SJSA1 (cell line): ENCODE results near the gene SLC25A19. TPM values are rescaled to one million over a fixed set of nuclear protein-coding genes. Genes with fewer than 3 reads are reported as not detected.

Source experiments
- DNase-seq, 2 experiments: peaks; one replicate each; pipeline ENCODE4 v3.0.0-alpha.2; 2015 to 2020; ENCODE audit warnings: low spot score in 2 of 2, low read depth in 1 of 2
- H3K27ac ChIP-seq: fragments of 250-450 bp; sonication (Bioruptor Pico); 2 replicates; pipeline ENCODE4 v1.5.1; 2020; ENCODE audit warnings: mild to moderate bottlenecking, moderate library complexity
- H3K27me3 ChIP-seq: fragments of 250-450 bp; sonication (Bioruptor Pico); replicated peaks from 2 replicates; pipeline ENCODE4 v1.5.1; 2020; ENCODE audit warnings: mild to moderate bottlenecking, moderate library complexity
- H3K36me3 ChIP-seq: fragments of 250-450 bp; sonication (Bioruptor Pico); 2 replicates; pipeline ENCODE4 v1.5.1; 2020; ENCODE audit warnings: mild to moderate bottlenecking
- H3K4me1 ChIP-seq: fragments of 250-450 bp; sonication (Bioruptor Pico); replicated peaks from 2 replicates; pipeline ENCODE4 v1.6.1; 2021; ENCODE audit warnings: mild to moderate bottlenecking
- H3K4me3 ChIP-seq: fragments of 250-450 bp; sonication (Bioruptor Pico); 2 replicates; pipeline ENCODE4 v1.5.1; 2020; ENCODE audit warnings: mild to moderate bottlenecking
- H3K9me3 ChIP-seq: fragments of 250-450 bp; sonication (Bioruptor Pico); replicated peaks from 2 replicates; pipeline ENCODE4 v1.5.1; 2020; ENCODE audit warnings: mild to moderate bottlenecking
- total RNA-seq: library from RNA; depleted of rRNA; stranded (reverse); fragments of >200 nt; shearing (Covaris generic); gene quantifications from 2 replicates; pipeline ENCODE4 v1.2.3, GENCODE V29; 2014; rRNA removed

The SLC25A19 gene
- 8.5 and 21.7 TPM in 2 replicates for total RNA-seq

DNA sequence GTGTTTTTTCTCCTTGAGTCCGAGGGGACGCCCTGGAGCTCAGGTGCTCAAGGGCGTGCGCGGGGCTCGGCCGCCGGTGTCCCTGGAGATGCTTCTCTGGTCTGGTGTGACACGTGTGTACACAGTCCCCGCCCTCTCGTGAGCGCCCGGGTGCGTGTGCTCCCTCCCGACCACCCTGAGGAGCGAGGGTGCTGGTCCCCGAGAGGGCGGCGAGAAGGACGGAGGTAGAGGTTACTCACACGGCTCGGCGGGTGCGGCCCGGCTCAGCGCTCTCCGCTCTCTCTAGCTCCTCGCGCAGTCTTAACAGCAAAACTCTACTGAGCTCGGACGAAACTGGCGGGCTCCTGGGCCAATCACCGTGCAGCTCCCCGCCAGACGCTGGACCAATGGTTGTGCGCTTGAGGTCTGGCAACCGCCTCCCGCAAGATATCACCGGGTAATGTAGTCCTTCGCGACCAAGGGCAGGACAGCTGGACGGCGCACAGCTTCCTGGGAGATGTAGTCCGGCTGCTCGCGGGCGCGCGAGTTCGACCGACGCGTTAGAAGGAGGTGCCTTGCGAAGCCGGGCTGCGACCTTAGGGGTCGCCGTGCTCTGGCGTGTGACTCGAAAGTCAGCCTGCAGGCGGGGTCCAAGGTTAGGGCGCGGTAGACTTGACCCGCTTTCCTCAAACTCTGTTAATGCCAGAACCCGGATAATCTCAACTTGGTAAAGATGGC, at the start of gene SLC25A19:
Gene SLC25A19, minus strand, starts transcription at position 319 of the 717 bp plus-strand sequence. CDS start 2,669 bp downstream, outside the sequence.
- Histone ChIP-seq H3K27ac (peak within 1 kb of the TSS; percentile 71), H3K9me3 (no peaks in the 10 kb centered on the region), H3K27me3 (no peaks in the 10 kb centered on the region), H3K4me3 (peak within 1 kb of the TSS; percentile 54), H3K36me3 (no peaks in the 10 kb centered on the region), H3K4me1 (peaks cover 4% of the 10 kb centered on the region; the same call in 1 of the 2 replicates)
- peak; percentile 99 to 100 for DNase-seq

DNA sequence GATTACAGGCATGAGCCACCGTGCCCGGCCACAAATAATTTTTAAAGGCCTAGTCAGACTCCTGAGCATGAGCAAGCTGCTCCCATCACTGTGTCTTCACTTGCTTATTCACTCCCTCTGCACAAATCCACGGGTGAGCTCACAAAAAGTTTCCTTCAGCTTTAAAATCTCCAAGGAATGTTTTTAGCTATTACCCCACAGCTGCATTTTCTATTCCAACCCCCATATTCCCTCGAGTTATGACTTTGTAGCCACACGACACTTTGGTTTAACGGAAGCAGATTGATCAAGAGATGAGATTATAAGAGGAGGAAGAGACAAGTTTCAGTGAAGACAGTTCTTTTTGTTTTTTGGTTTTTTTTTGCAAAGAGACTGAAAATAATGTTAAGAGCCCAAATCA, 49.1 kb upstream of the SLC25A19 start:
- no peaks in the 10 kb centered on the region for H3K27me3 ChIP-seq
- no peak for DNase-seq
- H3K36me3 ChIP-seq = 0 out of 2 replicates have a peak, but pooled peaks cover 3% of the 10 kb centered on the region
- no peaks in the 10 kb centered on the region for H3K4me1 ChIP-seq
- no peak overlapping the region for H3K4me3 ChIP-seq
- no peaks in the 10 kb centered on the region for H3K9me3 ChIP-seq
- H3K27ac ChIP-seq = no peak overlapping the region

DNA sequence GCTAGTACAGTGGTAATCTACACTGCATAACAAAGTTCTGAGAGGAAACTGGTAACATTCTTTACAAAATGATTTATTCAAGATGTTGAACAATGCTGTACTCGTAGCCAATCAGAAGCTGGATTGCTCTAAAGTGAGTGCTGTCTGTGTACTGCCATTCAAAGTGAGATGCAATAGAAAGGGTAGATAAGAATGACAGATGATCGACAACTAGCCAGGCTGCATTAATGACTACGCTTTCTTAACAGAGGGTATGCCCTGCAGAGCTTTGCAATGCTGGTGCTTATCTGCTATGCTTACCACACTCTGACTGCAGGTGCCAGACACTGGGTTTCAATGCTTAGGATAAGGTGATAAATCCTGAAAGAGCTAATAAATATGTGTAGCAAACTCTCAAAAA, 46.1 kb upstream of the SLC25A19 start:
- no peaks in the 10 kb centered on the region for H3K27me3 ChIP-seq
- peaks cover 16% of the 10 kb centered on the region for H3K36me3 ChIP-seq
- H3K4me3 ChIP-seq = no peak overlapping the region
- H3K9me3 ChIP-seq = no peaks in the 10 kb centered on the region
- no peak overlapping the region for H3K27ac ChIP-seq
- H3K4me1 ChIP-seq = no peaks in the 10 kb centered on the region; the same call in 1 of the 2 replicates
- no peak for DNase-seq

DNA sequence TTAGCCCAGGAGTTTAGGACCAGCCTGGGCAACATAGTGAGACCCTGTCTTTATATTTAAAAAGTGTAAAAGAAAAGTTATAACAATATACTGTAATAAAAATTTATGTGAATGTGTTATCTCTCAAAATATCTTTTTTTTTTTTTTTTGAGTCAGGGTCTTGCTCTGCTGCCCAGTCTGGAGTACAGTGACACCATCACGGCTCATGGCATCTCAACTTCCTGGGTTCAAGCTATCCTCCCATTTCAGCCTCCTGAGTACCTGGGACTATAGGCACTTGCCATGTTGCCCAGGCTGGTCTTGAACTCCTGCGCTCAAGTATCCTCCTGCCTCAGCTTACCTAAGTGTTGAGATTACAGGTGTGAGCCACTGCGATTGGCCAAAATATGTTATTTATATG, 45.5 kb upstream of the SLC25A19 start:
- Histone ChIP-seq H3K27me3 (no peaks in the 10 kb centered on the region), H3K27ac (no peak overlapping the region), H3K36me3 (peaks cover 22% of the 10 kb centered on the region), H3K4me3 (no peak overlapping the region), H3K9me3 (no peaks in the 10 kb centered on the region), H3K4me1 (no peaks in the 10 kb centered on the region; the same call in 1 of the 2 replicates)
- DNase-seq = no peak

DNA sequence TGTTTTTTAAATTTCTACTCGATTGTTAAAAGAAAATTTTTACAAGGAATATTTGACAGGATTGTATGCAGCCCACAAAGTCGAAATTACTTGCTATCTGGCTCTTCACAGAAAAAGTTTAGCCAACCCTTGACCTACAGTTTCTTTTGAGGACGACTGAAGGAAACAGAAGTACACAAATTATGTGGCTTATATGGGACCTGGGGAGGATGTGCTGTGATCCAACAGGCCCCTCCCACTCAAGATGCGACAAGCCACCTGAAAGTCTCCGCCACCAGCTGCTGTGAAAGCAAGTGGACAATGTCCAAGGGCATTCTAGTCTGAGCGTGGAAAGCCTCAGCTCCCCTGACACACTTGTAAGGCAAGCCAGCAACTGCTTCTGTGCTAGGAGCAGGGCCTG, 42.4 kb upstream of the SLC25A19 start:
- Histone ChIP-seq H3K27me3 (no peaks in the 10 kb centered on the region), H3K27ac (no peak overlapping the region), H3K9me3 (no peaks in the 10 kb centered on the region), H3K4me1 (no peaks in the 10 kb centered on the region; the same call in 1 of the 2 replicates), H3K36me3 (peaks cover 23% of the 10 kb centered on the region), H3K4me3 (no peak overlapping the region)
- no peak for DNase-seq

DNA sequence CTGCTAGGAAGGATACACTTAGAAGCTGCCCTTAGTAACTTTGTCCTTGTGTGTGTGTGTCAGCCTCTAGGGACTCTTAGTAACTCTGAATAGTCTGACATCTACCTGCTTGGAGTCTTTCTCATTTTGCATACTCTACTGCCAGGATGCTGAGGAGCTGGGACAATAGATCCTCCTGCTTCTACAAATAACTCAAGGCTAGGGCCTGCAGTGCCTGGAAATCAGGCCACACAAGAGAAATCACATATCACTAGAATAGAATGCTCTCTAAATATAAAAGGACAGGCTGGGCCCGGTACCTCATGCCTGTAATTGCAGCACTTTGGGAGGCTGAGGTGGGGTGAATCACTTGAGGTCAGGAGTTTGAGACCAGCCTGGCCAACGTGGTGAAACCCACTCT, 38.5 kb upstream of the SLC25A19 start:
- H3K27ac ChIP-seq = no peak overlapping the region
- no peak overlapping the region for H3K4me3 ChIP-seq
- no peak for DNase-seq
- H3K27me3 ChIP-seq = no peaks in the 10 kb centered on the region
- H3K36me3 ChIP-seq = peaks cover 47% of the 10 kb centered on the region
- no peaks in the 10 kb centered on the region for H3K9me3 ChIP-seq
- H3K4me1 ChIP-seq = no peaks in the 10 kb centered on the region; the same call in none of the 2 replicates

DNA sequence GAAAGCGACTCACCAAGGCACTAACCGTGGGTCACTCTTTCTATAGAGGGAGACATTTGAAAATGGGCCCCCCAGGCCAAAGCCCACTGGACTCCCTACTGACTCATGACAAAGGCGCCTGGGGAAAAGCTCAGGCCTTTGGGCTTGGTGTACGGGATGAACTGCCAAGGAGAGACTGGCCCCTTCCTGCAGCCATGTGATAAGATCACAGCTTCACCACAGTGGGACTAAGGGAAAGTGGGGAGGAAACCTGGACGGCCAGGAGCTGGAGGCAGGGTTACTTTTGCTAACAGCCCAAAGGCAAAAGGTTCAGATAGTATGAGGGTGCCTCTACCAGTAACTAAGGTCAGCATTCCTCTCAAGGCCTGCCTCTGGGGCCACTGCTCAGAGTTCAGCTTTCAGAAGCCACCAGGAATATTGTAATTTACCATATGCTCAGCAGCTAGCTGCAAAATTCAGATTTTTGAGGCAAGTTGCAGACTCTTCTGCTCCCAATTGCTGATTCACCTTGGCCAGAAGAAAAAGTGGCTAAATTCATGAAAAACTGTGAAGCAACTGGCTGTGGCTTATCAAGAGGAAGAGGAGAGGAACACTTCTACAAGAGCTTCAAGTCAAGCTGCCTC, 37.1 kb upstream of the SLC25A19 start:
- H3K27ac ChIP-seq = no peak overlapping the region
- H3K27me3 ChIP-seq = no peaks in the 10 kb centered on the region
- H3K9me3 ChIP-seq = no peaks in the 10 kb centered on the region
- H3K4me1 ChIP-seq = no peaks in the 10 kb centered on the region; the same call in none of the 2 replicates
- peaks cover 51% of the 10 kb centered on the region for H3K36me3 ChIP-seq
- DNase-seq = no peak
- no peak overlapping the region for H3K4me3 ChIP-seq

DNA sequence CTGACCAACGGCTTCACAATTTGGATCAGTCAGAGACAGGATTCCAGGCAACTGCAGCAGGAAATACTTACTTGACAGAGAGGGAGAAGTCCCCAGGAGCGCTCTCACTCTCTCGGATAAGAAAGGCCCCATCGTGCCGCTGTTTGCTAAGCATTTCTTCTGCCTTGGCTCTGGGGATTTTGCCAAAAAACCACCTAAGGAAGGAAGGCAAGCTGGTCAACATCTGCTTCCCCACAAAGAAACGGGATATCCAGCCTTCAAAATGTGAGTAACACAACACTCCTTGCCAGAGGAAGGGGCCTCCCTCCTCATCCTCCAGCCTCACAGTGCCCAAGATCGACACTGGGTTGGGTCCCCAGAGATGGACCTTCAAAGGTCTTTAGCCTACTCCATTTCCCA, 36.6 kb upstream of the SLC25A19 start:
- Histone ChIP-seq H3K9me3 (no peaks in the 10 kb centered on the region), H3K27ac (no peak overlapping the region), H3K4me3 (no peak overlapping the region), H3K27me3 (no peaks in the 10 kb centered on the region), H3K4me1 (no peaks in the 10 kb centered on the region; the same call in 1 of the 2 replicates), H3K36me3 (peaks cover 51% of the 10 kb centered on the region)
- DNase-seq = no peak

DNA sequence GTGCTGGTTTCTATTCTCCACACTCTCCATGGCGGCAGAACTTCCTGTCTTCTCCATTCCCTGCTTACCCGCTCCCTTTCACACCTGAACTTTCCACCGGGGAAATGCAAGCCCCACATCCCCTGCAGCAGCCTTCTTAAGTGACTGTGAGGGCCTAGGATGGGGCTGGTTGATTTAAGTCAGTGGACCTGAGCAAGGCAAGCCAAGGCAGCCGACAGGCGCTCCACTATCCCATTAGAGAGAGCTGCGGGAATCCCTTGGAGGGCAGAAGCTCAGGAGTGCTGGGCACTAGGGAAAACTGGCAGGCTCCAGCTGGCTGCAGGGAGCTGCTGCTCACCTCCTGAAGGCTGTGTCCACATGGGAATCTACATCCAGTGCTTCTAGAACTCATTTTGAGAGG, 36.1 kb upstream of the SLC25A19 start:
- peaks cover 54% of the 10 kb centered on the region for H3K36me3 ChIP-seq
- H3K9me3 ChIP-seq = no peaks in the 10 kb centered on the region
- H3K4me1 ChIP-seq = no peaks in the 10 kb centered on the region; the same call in 1 of the 2 replicates
- no peak for DNase-seq
- no peaks in the 10 kb centered on the region for H3K27me3 ChIP-seq
- no peak overlapping the region for H3K4me3 ChIP-seq
- no peak overlapping the region for H3K27ac ChIP-seq

DNA sequence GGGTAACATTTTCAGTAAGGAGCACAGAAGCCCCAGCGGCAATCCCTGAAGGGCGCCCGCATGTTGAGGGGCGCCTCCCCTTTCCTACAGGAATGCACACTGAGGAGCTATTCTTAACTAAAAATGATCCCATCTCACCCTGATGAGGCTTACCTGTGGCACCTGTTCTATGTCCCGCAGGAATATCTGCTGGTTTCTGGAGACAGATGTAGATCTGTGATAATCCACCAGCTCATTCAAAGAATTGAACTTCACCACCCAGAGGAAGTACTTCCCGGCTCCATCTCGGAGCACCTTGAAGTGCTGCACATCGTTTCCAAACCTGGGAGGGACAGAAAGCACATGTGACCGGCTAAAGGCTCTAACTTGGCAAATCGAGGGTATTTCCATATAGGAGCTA, 32.3 kb upstream of the SLC25A19 start:
- no peak for DNase-seq
- Histone ChIP-seq H3K4me1 (no peaks in the 10 kb centered on the region; the same call in 1 of the 2 replicates), H3K27ac (no peak overlapping the region), H3K36me3 (peaks cover 72% of the 10 kb centered on the region), H3K9me3 (no peaks in the 10 kb centered on the region), H3K4me3 (no peak overlapping the region), H3K27me3 (no peaks in the 10 kb centered on the region)

DNA sequence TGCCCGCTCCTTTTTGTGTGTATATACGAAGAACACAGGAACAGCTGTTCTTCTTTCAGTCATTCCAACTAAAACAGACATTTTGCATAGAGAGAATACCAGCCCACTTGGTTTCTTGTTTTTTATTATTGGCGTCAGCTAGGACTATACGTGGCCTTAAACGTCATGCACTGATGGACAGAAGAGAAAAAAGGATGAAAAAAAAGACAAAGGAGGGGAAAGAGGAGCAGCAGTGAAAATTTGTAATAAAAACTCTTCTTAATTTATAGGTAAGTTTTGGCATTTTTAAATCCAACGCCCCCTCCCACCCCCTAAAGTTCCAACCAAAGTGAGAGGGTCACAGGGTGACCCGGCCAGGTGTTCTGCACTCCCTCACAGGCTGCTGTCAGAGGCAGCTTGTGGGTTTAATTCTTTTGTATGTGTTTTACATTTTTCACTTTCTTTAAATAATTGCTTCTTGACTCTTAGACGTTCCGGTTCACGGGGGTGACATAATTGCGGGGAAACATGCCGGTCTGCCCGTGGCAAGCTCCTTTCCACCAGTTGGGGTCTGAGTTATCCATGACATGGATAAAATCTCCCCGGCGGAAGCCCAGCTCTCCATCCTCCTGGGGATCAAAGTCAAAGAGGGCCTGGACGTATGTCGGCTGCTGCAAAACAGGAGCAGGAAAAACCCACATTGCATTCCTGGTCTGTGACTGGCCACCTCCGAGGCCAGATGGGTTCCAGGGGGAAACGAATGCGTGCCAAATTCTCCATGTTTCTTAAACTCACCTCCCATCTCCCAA, 30.9 kb upstream of the SLC25A19 start:
- Histone ChIP-seq H3K4me1 (no peaks in the 10 kb centered on the region), H3K36me3 (peaks cover 65% of the 10 kb centered on the region), H3K9me3 (no peaks in the 10 kb centered on the region), H3K4me3 (no peak overlapping the region), H3K27ac (no peak overlapping the region), H3K27me3 (no peaks in the 10 kb centered on the region)
- DNase-seq = no peak

DNA sequence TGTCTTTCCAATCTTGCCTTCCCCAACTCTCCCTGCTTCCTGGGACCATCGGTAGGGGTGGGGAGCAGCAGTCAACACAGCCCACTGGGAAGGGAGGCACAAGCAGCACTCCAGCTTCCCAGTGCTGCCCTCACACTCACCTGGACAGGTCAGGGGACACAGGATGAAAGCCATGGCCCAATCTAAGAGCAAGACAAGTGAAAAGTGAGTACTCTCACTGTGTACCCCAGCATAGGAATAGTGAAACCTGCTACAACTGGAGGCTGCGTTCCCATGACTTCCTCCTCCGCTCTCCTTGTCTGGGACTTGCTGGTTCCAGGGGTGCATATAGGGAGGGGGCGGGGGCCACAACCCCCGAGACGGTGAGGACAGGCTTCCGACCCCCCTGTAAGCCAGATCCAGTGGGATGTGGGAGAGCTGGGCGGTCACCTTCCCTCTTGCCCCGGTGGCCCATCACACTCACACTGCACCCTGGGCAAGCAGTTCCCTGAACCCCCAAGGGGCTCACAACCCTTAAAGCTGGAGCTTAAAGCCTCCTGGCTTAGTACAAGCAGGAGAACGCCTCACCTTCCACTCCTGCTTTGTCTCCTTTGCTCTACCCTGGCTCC, 29.5 kb upstream of the SLC25A19 start:
- no peak for DNase-seq

DNA sequence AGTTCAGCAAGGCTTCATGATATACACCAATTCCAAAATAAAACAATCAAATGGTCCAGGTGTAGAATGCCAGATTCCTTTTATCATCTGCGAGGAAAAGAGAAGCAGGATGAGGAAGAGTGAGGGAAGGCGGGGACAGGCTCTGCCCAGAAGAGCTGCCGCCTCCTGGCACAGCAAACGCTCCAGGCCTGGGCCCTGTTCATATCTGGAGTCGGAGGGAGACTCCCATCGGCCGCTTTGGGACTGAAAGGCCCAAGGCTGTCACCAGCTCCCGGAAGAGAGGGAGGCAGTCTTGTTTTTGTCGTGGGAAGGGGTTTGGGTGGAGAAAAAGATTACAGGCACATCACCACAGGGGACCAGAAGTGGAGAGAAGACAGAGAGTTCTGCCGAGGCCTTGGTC, 29.0 kb upstream of the SLC25A19 start:
- no peaks in the 10 kb centered on the region for H3K9me3 ChIP-seq
- no peaks in the 10 kb centered on the region for H3K27me3 ChIP-seq
- H3K27ac ChIP-seq = no peak overlapping the region
- H3K4me1 ChIP-seq = no peaks in the 10 kb centered on the region
- H3K4me3 ChIP-seq = no peak overlapping the region
- DNase-seq = no peak
- H3K36me3 ChIP-seq = peaks cover 50% of the 10 kb centered on the region

More for the DNA sequence above, 29.5 kb upstream of the SLC25A19 start:
- Histone ChIP-seq H3K36me3 (peaks cover 55% of the 10 kb centered on the region), H3K9me3 (no peaks in the 10 kb centered on the region), H3K27ac (no peak overlapping the region), H3K4me3 (no peak overlapping the region), H3K27me3 (no peaks in the 10 kb centered on the region), H3K4me1 (no peaks in the 10 kb centered on the region)
